Fibroblast of skin of left quadriceps (primary cell): ENCODE results near the gene C19orf44.

ENCODE experiments used
- DNase-seq, 2 experiments: peaks; one replicate each; pipeline ENCODE4 v3.0.0-alpha.2; 2013; ENCODE audit warnings: low read depth in 2 of 2

Gene C19orf44

DNA sequence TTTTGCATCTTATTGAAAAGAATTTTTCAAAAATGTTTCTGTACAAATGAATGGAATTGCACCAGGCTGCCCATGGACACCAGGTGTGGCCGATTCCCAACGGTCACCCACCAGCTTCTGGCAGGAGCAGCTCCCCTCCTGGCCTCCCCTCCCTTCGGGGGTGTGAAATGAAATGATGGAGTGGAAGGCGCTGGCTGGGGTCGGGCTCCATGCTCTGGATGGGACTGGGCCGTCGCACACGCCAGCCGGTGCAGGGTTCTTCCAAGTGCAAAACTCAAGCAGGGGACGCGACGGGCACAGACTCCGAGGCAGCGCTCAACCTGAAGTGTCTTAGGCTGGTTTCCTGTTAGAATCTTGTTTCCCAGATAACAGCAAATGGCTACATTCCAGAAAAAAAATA lies 21.9 kb downstream of the C19orf44 start:
- DNase-seq = no peak

- DNase-seq = no peak
Observed at GRCh38 chr19:16518483-16519229, 22.5 kb downstream of the C19orf44 start.

DNA sequence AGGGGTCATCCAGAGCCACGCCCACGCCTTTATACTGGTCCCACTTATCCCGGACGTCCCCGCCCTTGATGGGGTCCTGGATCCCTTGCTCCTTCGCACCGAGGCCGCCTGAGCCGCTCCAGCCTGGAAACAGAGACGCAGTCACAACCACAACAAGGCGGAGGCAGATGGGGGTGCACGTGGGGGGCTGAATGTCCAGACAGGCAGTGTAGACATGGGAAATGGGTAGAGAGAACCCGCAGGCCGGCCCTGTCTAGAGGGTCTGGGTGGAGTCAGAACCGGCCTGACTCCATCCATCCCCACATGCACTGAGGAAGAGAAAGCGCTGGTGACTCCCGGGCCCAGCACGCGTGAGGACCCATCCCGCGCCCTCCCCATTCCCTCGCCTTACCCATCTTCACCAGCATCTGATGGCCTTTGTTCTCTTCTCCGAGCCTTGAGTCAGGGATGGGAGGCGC lies 23.1 kb downstream of the C19orf44 start:
- no peak for DNase-seq

GRCh38 chr19:16520074-16520973 lies 24.1 kb downstream of the C19orf44 start:
- no peak for DNase-seq

GRCh38 chr19:16520986-16521624 lies 24.9 kb downstream of the C19orf44 start:
- no peak for DNase-seq

DNA sequence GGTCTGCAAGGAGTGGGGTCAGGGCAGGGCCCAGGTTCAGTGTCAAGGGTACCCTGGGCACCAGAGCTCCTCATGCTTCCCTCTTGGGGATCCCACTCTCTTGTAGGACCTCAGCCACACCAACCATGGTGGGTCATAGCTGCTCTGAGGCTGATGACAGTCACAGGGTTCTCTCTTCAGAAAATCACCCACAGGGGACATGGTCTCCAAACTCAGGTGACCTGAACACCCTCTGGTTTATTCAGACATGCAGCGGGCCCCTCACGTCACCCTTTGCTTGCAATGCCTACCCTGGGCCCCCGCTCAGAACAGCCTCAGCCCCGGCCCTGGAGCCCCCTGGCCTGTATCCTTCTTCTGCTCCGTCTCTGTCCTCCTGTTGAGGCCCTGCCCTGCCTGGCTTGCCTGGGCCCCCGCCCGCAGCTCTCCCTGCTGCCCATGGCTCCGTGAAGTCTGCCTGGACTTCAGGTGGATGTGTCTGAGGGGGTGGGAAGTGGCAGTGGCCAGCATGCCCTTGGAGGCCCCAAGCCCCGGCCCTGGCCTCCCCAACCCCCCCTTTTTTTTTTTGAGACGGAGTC lies 25.6 kb downstream of the C19orf44 start:
- no peak for DNase-seq

DNA sequence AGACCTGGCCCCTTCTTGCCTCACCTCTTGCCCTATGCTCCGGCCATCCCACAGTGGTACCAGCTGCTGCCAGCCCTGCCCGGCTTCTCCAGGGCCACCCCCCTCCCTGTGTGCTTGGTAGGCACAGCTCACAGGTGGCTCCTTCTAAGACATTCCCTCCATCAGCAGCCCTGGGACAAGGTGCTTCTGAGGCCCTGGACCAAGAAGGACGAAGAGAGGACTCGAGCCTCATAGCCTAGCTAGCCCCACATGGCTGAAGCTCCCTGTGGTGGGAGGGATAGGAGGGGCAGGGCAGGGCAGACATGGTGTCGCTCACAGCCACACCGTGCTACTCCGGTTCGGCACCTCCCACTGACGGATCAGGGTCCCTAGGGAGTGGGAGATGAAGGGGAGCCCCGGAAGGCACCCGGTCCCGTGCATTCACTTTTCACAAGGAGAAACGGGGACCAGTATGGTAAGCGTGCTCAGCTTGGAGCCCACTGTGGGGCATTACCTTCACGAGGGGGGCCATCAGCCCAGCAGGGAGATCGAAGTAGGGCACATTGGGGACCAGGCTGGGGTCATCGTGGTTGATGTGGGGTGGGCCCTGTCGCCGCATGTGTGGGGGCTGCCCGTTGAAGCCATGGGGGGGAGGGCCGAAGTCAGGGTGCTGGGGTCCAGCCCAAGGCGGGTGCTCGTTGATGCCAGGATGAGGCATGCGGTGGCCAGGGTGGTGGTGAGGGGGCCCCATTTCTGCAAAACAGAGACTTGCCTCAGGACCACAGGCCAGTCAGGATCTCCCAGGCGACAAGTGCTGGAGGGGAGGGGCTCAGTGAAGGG lies 26.6 kb downstream of the C19orf44 start:
- no peak for DNase-seq

GRCh38 chr19:16524991-16525734 lies 29.0 kb downstream of the C19orf44 start:
- no peak for DNase-seq

GRCh38 chr19:16525751-16526481 lies 29.7 kb downstream of the C19orf44 start:
- no peak for DNase-seq

DNA sequence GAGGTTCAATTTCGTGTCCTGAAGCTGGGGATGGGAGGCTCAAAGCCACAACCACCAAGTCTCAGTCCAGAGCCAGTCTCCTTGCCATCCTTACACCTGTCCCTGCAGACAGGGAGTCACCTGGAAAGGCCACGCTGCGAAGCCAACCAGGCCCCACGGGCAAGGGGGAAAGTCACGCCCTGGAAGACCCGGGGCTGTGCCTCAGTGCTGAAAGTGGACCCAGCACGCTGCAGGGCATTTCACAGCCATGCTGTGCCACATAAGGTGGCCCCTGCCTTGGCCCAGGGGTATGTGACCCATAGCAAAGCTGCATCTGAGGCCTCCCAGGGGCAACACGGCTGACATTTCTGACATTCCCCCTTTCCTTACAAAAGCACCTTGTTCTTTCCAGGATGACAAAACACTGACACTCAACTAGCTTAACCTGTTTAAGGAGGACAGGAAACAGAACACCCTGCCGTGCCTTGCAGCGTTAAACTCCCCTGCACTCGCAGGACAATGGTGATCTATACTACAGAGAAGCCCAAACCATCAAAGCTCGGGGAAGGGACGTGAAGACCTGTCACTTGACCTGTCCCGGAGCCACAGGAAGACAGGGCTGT lies 31.2 kb downstream of the C19orf44 start:
- no peak for DNase-seq

DNA sequence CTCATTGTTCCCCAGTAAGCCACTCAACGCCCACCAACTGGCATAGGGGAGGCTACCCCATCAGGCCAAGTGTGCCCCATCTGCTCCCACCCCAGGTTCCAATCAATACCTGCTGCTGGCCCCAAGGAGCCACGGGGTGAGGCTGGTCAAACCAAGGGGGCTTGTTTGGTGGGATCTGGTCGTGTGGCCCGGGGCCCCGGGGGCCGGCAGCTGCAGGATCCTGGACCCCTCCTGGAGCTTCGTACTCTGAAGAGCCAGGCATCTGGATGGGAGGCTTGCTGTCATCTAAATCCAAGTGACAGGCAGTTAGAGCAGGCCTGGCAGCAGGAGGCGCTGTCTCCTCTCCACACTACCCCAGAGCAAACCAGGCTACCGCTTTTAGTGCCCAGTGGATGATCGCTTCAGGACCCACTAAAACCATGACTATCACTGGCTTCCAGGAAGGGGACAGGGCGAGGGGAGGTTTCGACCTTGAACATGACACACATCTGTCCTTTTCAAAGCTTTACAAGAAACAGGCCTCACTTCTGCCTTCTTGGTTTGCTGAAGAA lies 31.9 kb downstream of the C19orf44 start:
- DNase-seq = no peak

- no peak for DNase-seq
Observed at GRCh38 chr19:16529466-16530144, 33.4 kb downstream of the C19orf44 start.

DNA sequence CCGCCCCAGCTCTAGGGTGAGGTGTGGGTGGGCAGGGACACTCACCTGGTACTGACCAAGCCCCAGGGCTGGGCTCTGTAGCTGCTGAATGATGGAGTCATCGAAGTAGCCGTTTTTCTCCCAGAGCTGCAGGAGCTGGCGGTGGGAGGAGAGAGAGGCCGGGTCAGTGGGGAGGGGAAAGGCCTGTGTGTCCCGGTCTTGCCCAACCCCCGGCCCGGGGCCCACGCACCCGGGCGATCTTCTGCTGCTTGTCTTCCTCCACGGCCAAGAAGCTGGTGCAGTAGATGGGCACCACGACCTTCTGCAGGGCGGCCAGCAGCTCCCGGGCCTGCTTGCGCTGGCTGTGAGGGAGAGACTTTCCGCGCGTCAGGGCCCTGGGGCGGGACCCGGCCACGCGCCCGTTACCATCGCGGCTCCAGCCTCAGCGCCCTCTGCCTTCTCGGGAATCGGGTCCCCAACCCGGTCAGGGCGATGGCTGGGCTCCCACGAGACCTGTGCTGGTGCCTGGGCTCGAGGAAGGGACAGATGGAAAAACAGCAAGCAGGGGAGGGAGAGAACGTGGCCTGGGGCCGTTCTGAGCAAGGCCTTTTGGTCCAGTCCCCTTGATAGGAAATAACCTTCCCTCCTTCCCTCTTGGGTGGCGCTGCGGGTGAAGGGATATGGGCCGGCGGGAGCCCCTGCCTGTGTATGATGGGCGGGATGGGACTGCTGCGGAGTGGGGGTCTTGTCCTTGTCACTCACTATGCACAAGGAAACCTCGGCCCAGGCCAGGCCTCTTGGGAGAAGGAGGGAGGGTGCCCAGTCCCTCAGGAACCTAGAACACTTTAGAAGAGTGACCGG lies 34.6 kb downstream of the C19orf44 start:
- no peak for DNase-seq

DNA sequence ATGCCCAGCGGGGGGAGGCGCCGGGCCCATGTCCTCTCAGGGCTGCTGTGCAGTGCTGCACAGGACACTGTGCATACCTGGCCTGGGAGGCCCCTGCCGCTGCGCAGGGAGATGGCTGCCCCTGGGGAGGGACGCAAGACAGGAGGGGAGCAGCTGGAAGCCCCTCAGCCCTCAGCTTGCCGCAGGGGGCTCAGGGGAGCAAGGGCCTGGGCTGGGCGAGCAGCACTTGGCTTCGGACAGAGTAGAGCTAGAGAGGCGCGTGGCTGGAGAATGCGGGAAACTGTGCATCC lies 35.1 kb downstream of the C19orf44 start:
- no peak for DNase-seq

GRCh38 chr19:16532440-16533234 lies 36.4 kb downstream of the C19orf44 start:
- DNase-seq = no peak

DNA sequence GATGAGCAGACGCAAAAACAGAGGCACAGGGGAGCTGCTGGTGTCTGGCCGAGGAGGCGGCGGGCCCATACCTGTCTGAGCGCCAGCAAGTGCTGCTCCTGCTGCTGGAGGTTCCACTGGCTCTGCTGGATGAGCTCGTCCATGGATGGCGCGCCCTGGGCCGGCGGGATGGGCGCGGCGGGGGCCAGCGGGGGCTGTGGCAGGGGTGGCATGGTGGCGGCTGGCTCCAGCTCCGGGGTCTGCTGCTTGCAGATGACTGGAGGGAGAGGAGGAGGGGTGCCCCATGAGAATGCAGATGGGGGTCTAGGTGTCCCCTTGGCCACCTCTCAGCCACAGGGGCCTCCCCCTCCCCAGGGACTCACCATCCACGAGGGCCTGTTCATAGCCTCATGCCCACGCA lies 39.2 kb downstream of the C19orf44 start:
- no peak for DNase-seq

DNA sequence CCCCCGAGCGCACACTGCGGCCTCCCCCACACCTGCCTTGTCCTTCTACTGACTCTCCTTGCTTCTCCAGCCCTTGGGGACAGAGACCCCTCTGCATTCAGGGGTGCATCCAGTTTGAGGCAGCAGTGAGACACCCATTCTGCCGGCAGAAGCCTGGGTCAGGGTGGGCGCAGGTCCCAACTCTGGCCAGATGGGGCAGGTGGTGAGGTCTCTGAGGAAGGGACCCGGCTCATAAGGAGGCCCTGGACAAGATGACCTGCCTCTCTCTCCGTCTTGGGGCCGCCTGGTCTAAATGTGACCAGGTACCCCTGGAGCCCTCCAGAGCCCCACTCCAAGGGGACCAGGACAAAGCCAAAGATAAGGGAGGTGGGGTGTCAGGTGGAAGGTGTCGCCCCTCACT lies 39.9 kb downstream of the C19orf44 start:
- DNase-seq = no peak
